Osteocyte (in vitro differentiated cells): ENCODE data around the gene ANKRD26. TPM values are rescaled to one million over a fixed set of nuclear protein-coding genes. Genes with fewer than 3 reads are reported as not detected.

Source experiments
- DNase-seq: peaks from one replicate; pipeline ENCODE4 v3.0.0; 2021; ENCODE audit warnings: mixed read lengths; ENCODE audit not compliant: unreplicated experiment; ENCODE audit errors: extremely low spot score
- H3K27ac Mint-ChIP-seq: one replicate; pipeline ENCODE4 v1.8.0; 2021; ENCODE audit warnings: mild to moderate bottlenecking, mixed read lengths; ENCODE audit not compliant: unreplicated experiment
- H3K27me3 Mint-ChIP-seq: one replicate; pipeline ENCODE4 v1.8.0; 2021; ENCODE audit warnings: mixed read lengths; ENCODE audit not compliant: unreplicated experiment
- H3K36me3 Mint-ChIP-seq: one replicate; pipeline ENCODE4 v1.8.0; 2021; ENCODE audit warnings: mixed read lengths; ENCODE audit not compliant: unreplicated experiment
- H3K4me1 Mint-ChIP-seq: one replicate; pipeline ENCODE4 v1.8.0; 2021; ENCODE audit warnings: mixed read lengths; ENCODE audit not compliant: unreplicated experiment
- H3K4me3 Mint-ChIP-seq: one replicate; pipeline ENCODE4 v1.8.0; 2021; ENCODE audit warnings: mild to moderate bottlenecking, moderate library complexity, mixed read lengths; ENCODE audit not compliant: unreplicated experiment
- H3K9me3 Mint-ChIP-seq: one replicate; pipeline ENCODE4 v1.8.0; 2021; ENCODE audit warnings: mixed read lengths; ENCODE audit not compliant: unreplicated experiment
- total RNA-seq: library from RNA; stranded (reverse); gene quantifications from 2 replicates; pipeline ENCODE4 v1.2.1, GENCODE V29; 2021
- TF ChIP-seq, protein P1 (sequence below): fragments of 200-600 bp; sonication (generic); IDR thresholded peaks from 2 replicates; pipeline ENCODE4 v1.5.0; 2021; ENCODE audit warnings: antibody characterized with exemption, mild to moderate bottlenecking, moderate library complexity

ANKRD26 gene
- total RNA-seq, 1 donor from 2014 or later, result 12.2 TPM

DNA sequence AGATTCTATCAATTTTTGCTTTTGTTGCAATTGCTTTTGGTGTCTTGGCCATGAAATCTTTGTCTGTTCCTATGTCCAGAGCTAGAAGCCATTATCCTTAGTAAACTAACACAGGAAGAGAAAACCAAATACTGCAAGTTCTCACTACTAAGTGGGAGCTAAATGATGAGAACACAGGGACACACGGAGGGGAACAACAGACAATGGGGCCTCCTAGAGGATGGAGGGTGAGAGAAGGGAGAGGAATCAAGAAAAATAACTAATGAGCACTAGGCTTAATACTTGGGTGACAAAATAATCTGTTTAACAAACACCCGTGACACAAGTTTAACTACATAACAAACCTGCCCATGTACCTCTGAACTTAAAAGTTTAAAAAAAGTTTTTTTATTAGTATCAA lies 78.2 kb downstream of the ANKRD26 start:
- H3K4me3 Mint-ChIP-seq, result no peak overlapping the region
- TF ChIP-seq, protein P1, sequence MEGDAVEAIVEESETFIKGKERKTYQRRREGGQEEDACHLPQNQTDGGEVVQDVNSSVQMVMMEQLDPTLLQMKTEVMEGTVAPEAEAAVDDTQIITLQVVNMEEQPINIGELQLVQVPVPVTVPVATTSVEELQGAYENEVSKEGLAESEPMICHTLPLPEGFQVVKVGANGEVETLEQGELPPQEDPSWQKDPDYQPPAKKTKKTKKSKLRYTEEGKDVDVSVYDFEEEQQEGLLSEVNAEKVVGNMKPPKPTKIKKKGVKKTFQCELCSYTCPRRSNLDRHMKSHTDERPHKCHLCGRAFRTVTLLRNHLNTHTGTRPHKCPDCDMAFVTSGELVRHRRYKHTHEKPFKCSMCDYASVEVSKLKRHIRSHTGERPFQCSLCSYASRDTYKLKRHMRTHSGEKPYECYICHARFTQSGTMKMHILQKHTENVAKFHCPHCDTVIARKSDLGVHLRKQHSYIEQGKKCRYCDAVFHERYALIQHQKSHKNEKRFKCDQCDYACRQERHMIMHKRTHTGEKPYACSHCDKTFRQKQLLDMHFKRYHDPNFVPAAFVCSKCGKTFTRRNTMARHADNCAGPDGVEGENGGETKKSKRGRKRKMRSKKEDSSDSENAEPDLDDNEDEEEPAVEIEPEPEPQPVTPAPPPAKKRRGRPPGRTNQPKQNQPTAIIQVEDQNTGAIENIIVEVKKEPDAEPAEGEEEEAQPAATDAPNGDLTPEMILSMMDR, result no peak
- no peak for DNase-seq
- peaks cover 32% of the 10 kb centered on the region for H3K36me3 Mint-ChIP-seq
- no peaks in the 10 kb centered on the region for H3K9me3 Mint-ChIP-seq
- no peak overlapping the region for H3K27ac Mint-ChIP-seq
- no peaks in the 10 kb centered on the region for H3K27me3 Mint-ChIP-seq
- no peaks in the 10 kb centered on the region for H3K4me1 Mint-ChIP-seq

DNA sequence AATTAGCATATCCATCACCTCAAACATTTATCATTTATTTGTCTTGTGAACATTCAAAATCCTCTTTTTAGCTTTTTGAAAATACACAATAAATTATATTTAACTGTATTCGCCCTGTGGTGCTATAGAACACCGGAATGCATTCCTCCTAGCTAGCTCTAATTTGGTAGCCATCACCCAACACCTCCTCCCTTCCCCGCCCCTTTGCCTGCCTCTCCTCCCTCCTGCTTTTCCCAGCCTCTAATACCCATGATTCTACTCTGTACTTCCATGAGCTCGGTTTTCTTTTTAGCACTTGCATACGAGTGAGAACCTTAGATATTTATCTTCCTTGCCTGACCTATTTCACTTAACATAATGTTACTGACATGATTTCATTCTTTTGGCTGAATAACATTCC lies 80.1 kb downstream of the ANKRD26 start:
- Mint-ChIP-seq H3K36me3 (peaks cover 23% of the 10 kb centered on the region), H3K4me1 (no peaks in the 10 kb centered on the region), H3K27me3 (no peaks in the 10 kb centered on the region)

DNA sequence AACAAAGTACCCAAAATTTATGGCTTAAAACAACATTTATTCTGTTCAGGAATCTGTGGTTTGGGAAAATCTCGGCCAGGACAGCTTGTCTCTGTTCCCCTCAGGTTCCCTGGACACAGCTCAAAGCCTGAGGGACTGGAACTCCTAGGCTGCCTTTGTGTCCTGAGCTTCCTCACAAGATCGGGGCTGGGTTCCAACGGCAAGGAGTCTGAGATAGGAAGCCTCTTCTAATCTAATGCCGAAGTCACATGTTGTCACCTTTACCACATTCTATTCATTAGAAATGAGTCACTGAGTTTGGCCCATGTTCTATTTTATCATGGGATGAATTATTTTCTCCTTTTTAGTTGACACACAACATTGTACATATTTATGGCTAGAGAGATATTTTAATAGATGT lies 80.5 kb downstream of the ANKRD26 start:
- Mint-ChIP-seq H3K4me3 (no peak overlapping the region), H3K36me3 (peaks cover 23% of the 10 kb centered on the region), H3K27ac (no peak overlapping the region), H3K4me1 (no peaks in the 10 kb centered on the region), H3K9me3 (no peaks in the 10 kb centered on the region), H3K27me3 (no peaks in the 10 kb centered on the region)
- DNase-seq, result no peak
- TF ChIP-seq, protein P1, result no peak

More for the DNA sequence above, 80.1 kb downstream of the ANKRD26 start:
- no peak overlapping the region for H3K4me3 Mint-ChIP-seq
- TF ChIP-seq, protein P1, result no peak
- H3K9me3 Mint-ChIP-seq, result no peaks in the 10 kb centered on the region
- no peak overlapping the region for H3K27ac Mint-ChIP-seq
- no peak for DNase-seq

- TF ChIP-seq, protein P1, result no peak
- H3K27ac Mint-ChIP-seq, result no peak overlapping the region
- H3K9me3 Mint-ChIP-seq, result peaks cover 13% of the 10 kb centered on the region
- no peak overlapping the region for H3K4me3 Mint-ChIP-seq
- peaks cover 24% of the 10 kb centered on the region for H3K36me3 Mint-ChIP-seq
- no peaks in the 10 kb centered on the region for H3K4me1 Mint-ChIP-seq
- H3K27me3 Mint-ChIP-seq, result no peaks in the 10 kb centered on the region
- DNase-seq, result no peak
Measured at GRCh38 chr10:26997610-26998009, 102.7 kb downstream of the ANKRD26 start.

GRCh38 chr10:26994743-26995142 lies 105.6 kb downstream of the ANKRD26 start:
- H3K27me3 Mint-ChIP-seq, result no peaks in the 10 kb centered on the region
- H3K36me3 Mint-ChIP-seq, result peaks cover 15% of the 10 kb centered on the region
- no peak overlapping the region for H3K4me3 Mint-ChIP-seq
- no peak overlapping the region for H3K27ac Mint-ChIP-seq
- DNase-seq, result no peak
- TF ChIP-seq, protein P1, result no peak
- no peaks in the 10 kb centered on the region for H3K4me1 Mint-ChIP-seq
- H3K9me3 Mint-ChIP-seq, result peaks cover 13% of the 10 kb centered on the region
